GM18873 (cell line): ENCODE data around the gene MYO18B.

ENCODE experiments used
- ATAC-seq: cut with Tn5 transposase; IDR thresholded peaks from one replicate; pipeline ENCODE4 v1.9.1; 2021; ENCODE audit warnings: mild to moderate bottlenecking, moderate library complexity, moderate number of reproducible peaks; ENCODE audit not compliant: unreplicated experiment, low FRiP score

The MYO18B gene

GRCh38 chr22:25815561-25815960 is 73.6 kb downstream of the MYO18B start:
- no peak for ATAC-seq

- no peak for ATAC-seq
Measured at GRCh38 chr22:25816522-25817059, 74.6 kb downstream of the MYO18B start.

- ATAC-seq: no peak
Measured at GRCh38 chr22:25817092-25817943, 75.3 kb downstream of the MYO18B start.

GRCh38 chr22:25818541-25818940 is 76.6 kb downstream of the MYO18B start:
- ATAC-seq: no peak

GRCh38 chr22:25822344-25822743 is 80.4 kb downstream of the MYO18B start:
- ATAC-seq: no peak

GRCh38 chr22:25823276-25823675 is 81.3 kb downstream of the MYO18B start:
- ATAC-seq: no peak

- no peak for ATAC-seq
Measured at GRCh38 chr22:25824828-25825423, 82.9 kb downstream of the MYO18B start.

- ATAC-seq: no peak
Measured at GRCh38 chr22:25827415-25827814, 85.4 kb downstream of the MYO18B start.

- ATAC-seq: no peak
Measured at GRCh38 chr22:25828422-25828821, 86.4 kb downstream of the MYO18B start.

- no peak for ATAC-seq
Measured at GRCh38 chr22:25829237-25829636, 87.2 kb downstream of the MYO18B start.

- no peak for ATAC-seq
Measured at GRCh38 chr22:25829808-25830777, 88.1 kb downstream of the MYO18B start.

- no peak for ATAC-seq
Measured at GRCh38 chr22:25833091-25833490, 91.1 kb downstream of the MYO18B start.

GRCh38 chr22:25833676-25834075 is 91.7 kb downstream of the MYO18B start:
- ATAC-seq: no peak

- no peak for ATAC-seq
Measured at GRCh38 chr22:25834490-25834889, 92.5 kb downstream of the MYO18B start.

- no peak for ATAC-seq
Measured at GRCh38 chr22:25835348-25835747, 93.4 kb downstream of the MYO18B start.

- ATAC-seq: no peak
Measured at GRCh38 chr22:25837288-25837900, 95.4 kb downstream of the MYO18B start.

GRCh38 chr22:25838960-25839741 is 97.2 kb downstream of the MYO18B start:
- no peak for ATAC-seq

- ATAC-seq: no peak
Measured at GRCh38 chr22:25839755-25840154, 97.8 kb downstream of the MYO18B start.

- no peak for ATAC-seq
Measured at GRCh38 chr22:25840167-25840566, 98.2 kb downstream of the MYO18B start.
